Measurements from ENCODE around the gene TAPT1. TPM values are rescaled to one million over a fixed set of nuclear protein-coding genes. Genes with fewer than 3 reads are reported as not detected.

TAPT1 gene
- total and polyA plus RNA-seq, 2 of the 13 experiments (the other 11 are each of a cell fraction or from before 2014, with no cell fraction given), result 24.5 to 25.3 TPM

DNA sequence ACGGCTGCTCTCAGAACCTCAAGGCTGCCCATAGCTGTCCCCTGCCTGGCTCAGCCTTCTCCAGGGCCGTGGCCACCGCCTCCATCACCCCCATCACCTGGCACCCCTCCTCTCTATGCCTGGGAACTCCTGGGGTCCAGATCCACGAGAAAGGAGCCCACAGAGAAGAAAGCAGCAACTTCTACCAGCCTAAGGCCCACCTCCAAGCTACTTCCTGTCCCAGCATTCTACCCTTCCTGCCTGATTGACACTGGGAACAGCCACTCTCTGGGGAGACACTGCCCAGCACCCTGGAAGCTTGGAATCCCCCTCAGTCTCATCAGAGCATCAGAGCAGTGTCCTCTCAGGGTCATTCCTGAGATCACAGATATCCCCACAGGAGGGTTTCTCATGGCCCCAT lies 105.6 kb downstream of the TAPT1 start:
- peaks cover 60% of the 10 kb centered on the region for H3K4me1 ChIP-seq (ENCODE audit: insufficient read depth, low read length)
- in situ Hi-C loops (cut with HindIII; ENCODE audit: extremely low pct_ligation_motif_present, low pct_unique_long_range_greater_than_20kb) (no loop called here), intact Hi-C loops (cut with micrococcal nuclease; ENCODE audit: unreplicated experiment) (no loop called here)
- H3K4me3 ChIP-seq (replicated peaks in 1 of 3; ENCODE audit: insufficient read depth in 1 of 3, low read depth in 2 of 3, low read length in 3 of 3), result peak overlapping the region in 2 of 3 experiments; percentile 10 to 12; a peak in 2 of 6 replicates
- no peaks in the 10 kb centered on the region for H4K20me1 ChIP-seq (ENCODE audit: insufficient read depth, low read length)
- POLR2A ChIA-PET, result interaction anchor here (1.0 kb wide), 1 partner anchor 20 kb away, joined by 3 read pairs; no protein-coding TSS in a partner anchor
- no peak overlapping the region for H3K9ac ChIP-seq (ENCODE audit: insufficient read depth, low read depth, low read length)
- no peaks in the 10 kb centered on the region for H3K9me3 ChIP-seq (ENCODE audit: low read length)
- peaks cover 0 to 7% of the 10 kb centered on the region in 2 experiments; a peak in 4 of 5 replicates for H3K27me3 ChIP-seq (ENCODE audit: control insufficient read depth in 1 of 2, insufficient read depth in 2 of 2, low read length in 2 of 2)
- H3K79me2 ChIP-seq (ENCODE audit: insufficient read depth, low read length), result no peaks in the 10 kb centered on the region
- H3K27ac ChIP-seq (ENCODE audit: extremely low read length, insufficient read depth, low read length), result no peak overlapping the region
- H3K36me3 ChIP-seq (replicated peaks in 1 of 2; ENCODE audit: control insufficient read depth in 1 of 2, insufficient read depth in 2 of 2, low read length in 2 of 2), result no peaks in the 10 kb centered on the region
- FAIRE-seq (no peak), ATAC-seq (no peak), DNase-seq (ENCODE audit: low spot score) (no peak)
- CTCF ChIA-PET (ENCODE audit: low intra/inter-chr PET ratio, low total read pairs), result no interaction called here
- BruUV-seq (replicated peaks), result no TSS peak
- H2AFZ ChIP-seq (ENCODE audit: low read length), result no peak overlapping the region
- 46% methylated on average over 2 of the region's 4 CpGs for WGBS (ENCODE audit: low lambda C conversion rate)
- TF ChIP-seq KLF6 (CRISPR knock-in tag; IDR thresholded peaks at IDR 0.05) (no peak), MEIS2 (CRISPR knock-in tag; IDR thresholded peaks at IDR 0.05) (no peak), ESRRA (CRISPR knock-in tag; IDR thresholded peaks at IDR 0.05; ENCODE audit: low read depth) (no peak), NFYC (CRISPR knock-in tag; IDR thresholded peaks at IDR 0.05) (peak; percentile 64), ZMYM3 (CRISPR knock-in tag; IDR thresholded peaks at IDR 0.05) (no peak), GABPB1 (CRISPR knock-in tag; IDR thresholded peaks at IDR 0.05) (peak; percentile 61), GABPA (IDR thresholded peaks at IDR 0.05; ENCODE audit: low read depth, low read length) (0 out of 2 replicates have a peak, but pooled peaks have one; percentile 18), GABPA (CRISPR knock-in tag; IDR thresholded peaks at IDR 0.05; ENCODE audit: low read depth) (peak; percentile 65), NFYB (CRISPR knock-in tag; IDR thresholded peaks at IDR 0.05) (peak; percentile 43; the same call in 1 of the 2 replicates), ZNF496 (CRISPR knock-in tag; IDR thresholded peaks at IDR 0.05; ENCODE audit: insufficient replicate concordance) (no peak), SP2 (CRISPR knock-in tag; IDR thresholded peaks at IDR 0.05) (peak; percentile 68)
- TF ChIP-seq, protein P1, sequence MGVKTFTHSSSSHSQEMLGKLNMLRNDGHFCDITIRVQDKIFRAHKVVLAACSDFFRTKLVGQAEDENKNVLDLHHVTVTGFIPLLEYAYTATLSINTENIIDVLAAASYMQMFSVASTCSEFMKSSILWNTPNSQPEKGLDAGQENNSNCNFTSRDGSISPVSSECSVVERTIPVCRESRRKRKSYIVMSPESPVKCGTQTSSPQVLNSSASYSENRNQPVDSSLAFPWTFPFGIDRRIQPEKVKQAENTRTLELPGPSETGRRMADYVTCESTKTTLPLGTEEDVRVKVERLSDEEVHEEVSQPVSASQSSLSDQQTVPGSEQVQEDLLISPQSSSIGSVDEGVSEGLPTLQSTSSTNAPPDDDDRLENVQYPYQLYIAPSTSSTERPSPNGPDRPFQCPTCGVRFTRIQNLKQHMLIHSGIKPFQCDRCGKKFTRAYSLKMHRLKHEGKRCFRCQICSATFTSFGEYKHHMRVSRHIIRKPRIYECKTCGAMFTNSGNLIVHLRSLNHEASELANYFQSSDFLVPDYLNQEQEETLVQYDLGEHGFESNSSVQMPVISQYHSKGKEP (CRISPR knock-in tag; IDR thresholded peaks at IDR 0.05), result no peak
- TF ChIP-seq, protein P2, sequence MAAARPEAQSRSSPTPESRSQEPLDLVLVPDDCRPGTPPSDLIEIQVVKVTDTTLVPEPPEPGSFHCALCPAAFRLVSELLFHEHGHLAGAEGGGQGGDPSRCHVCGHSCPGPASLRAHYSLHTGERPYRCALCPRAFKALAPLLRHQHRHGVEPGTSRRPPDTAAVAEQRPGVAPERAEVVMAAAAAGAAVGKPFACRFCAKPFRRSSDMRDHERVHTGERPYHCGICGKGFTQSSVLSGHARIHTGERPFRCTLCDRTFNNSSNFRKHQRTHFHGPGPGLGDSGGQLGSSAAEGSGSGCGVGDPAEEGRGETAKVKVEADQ (CRISPR knock-in tag; IDR thresholded peaks at IDR 0.05; ENCODE audit: borderline replicate concordance), result no peak
- TF ChIP-seq, protein P3, sequence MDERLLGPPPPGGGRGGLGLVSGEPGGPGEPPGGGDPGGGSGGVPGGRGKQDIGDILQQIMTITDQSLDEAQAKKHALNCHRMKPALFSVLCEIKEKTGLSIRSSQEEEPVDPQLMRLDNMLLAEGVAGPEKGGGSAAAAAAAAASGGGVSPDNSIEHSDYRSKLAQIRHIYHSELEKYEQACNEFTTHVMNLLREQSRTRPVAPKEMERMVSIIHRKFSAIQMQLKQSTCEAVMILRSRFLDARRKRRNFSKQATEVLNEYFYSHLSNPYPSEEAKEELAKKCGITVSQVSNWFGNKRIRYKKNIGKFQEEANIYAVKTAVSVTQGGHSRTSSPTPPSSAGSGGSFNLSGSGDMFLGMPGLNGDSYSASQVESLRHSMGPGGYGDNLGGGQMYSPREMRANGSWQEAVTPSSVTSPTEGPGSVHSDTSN (CRISPR knock-in tag; IDR thresholded peaks at IDR 0.05), result peak; percentile 90
- peak overlapping the region; percentile 49 for H3K4me2 ChIP-seq (ENCODE audit: low read depth, low read length)

Data from HepG2 (cell line).